Measurements from ENCODE around the gene LRRC4.

LRRC4 gene

GRCh38 chr7:128030654-128031611, at the start of gene LRRC4:
Gene LRRC4 (minus strand): TSS chr7:128031437. CDS start chr7:128030640, 797 bp downstream.
- Histone ChIP-seq H3K9ac (ENCODE audit: insufficient read length, low read depth) (peak within 1 kb of the TSS; percentile 80), H3K4me1 (ENCODE audit: insufficient read depth, insufficient read length) (peaks cover 4% of the 10 kb centered on the region), H3K9me3 (ENCODE audit: insufficient read depth, low read length) (no peaks in the 10 kb centered on the region), H3K4me3 (ENCODE audit: insufficient read length, low read depth) (peak within 1 kb of the TSS; percentile 47), H3K27me3 (ENCODE audit: insufficient read depth, insufficient read length) (peaks cover 41% of the 10 kb centered on the region), H3K36me3 (ENCODE audit: insufficient read depth, insufficient read length, low read length) (peaks cover 14% of the 10 kb centered on the region)
- no peak for DNase-seq (ENCODE audit: low read depth, low spot score)
- TF ChIP-seq YY1 (IDR thresholded peaks at IDR 0.05; ENCODE audit: insufficient read depth, insufficient read length) (no peak), ZNF274 (IDR thresholded peaks at IDR 0.05; ENCODE audit: low read depth, low read length) (no peak), SUZ12 (IDR thresholded peaks at IDR 0.05; ENCODE audit: extremely low read depth, insufficient read depth, insufficient read length) (no peak)

GRCh38 chr7:128080169-128080568, 48.9 kb upstream of the LRRC4 start:
- TF ChIP-seq YY1 (IDR thresholded peaks at IDR 0.05; ENCODE audit: insufficient read depth, insufficient read length) (no peak), SUZ12 (IDR thresholded peaks at IDR 0.05; ENCODE audit: extremely low read depth, insufficient read depth, insufficient read length) (no peak), ZNF274 (IDR thresholded peaks at IDR 0.05; ENCODE audit: low read depth, low read length) (no peak)
- peaks cover 50% of the 10 kb centered on the region for H3K36me3 ChIP-seq (ENCODE audit: insufficient read depth, insufficient read length, low read length)

GRCh38 chr7:128078309-128078708, 47.1 kb upstream of the LRRC4 start:
- no peaks in the 10 kb centered on the region for H3K9me3 ChIP-seq (ENCODE audit: insufficient read depth, low read length)
- no peaks in the 10 kb centered on the region for H3K27me3 ChIP-seq (ENCODE audit: insufficient read depth, insufficient read length)
- TF ChIP-seq ZNF274 (IDR thresholded peaks at IDR 0.05; ENCODE audit: low read depth, low read length) (no peak), YY1 (IDR thresholded peaks at IDR 0.05; ENCODE audit: insufficient read depth, insufficient read length) (no peak), SUZ12 (IDR thresholded peaks at IDR 0.05; ENCODE audit: extremely low read depth, insufficient read depth, insufficient read length) (no peak)
- no peak overlapping the region for H3K4me3 ChIP-seq (ENCODE audit: insufficient read length, low read depth)
- no peak for DNase-seq (ENCODE audit: low read depth, low spot score)
- H3K9ac ChIP-seq (ENCODE audit: insufficient read length, low read depth): no peak overlapping the region
- peaks cover 12% of the 10 kb centered on the region for H3K4me1 ChIP-seq (ENCODE audit: insufficient read depth, insufficient read length)
- peaks cover 49% of the 10 kb centered on the region for H3K36me3 ChIP-seq (ENCODE audit: insufficient read depth, insufficient read length, low read length)

More at GRCh38 chr7:128080169-128080568, 48.9 kb upstream of the LRRC4 start:
- no peak overlapping the region for H3K9ac ChIP-seq (ENCODE audit: insufficient read length, low read depth)
- no peak overlapping the region for H3K4me3 ChIP-seq (ENCODE audit: insufficient read length, low read depth)
- no peak for DNase-seq (ENCODE audit: low read depth, low spot score)
- no peaks in the 10 kb centered on the region for H3K9me3 ChIP-seq (ENCODE audit: insufficient read depth, low read length)
- H3K27me3 ChIP-seq (ENCODE audit: insufficient read depth, insufficient read length): no peaks in the 10 kb centered on the region
- H3K4me1 ChIP-seq (ENCODE audit: insufficient read depth, insufficient read length): peaks cover 12% of the 10 kb centered on the region

- H3K27me3 ChIP-seq (ENCODE audit: insufficient read depth, insufficient read length): no peaks in the 10 kb centered on the region
- peaks cover 9% of the 10 kb centered on the region for H3K4me1 ChIP-seq (ENCODE audit: insufficient read depth, insufficient read length)
- no peaks in the 10 kb centered on the region for H3K9me3 ChIP-seq (ENCODE audit: insufficient read depth, low read length)
- no peak overlapping the region for H3K9ac ChIP-seq (ENCODE audit: insufficient read length, low read depth)
- TF ChIP-seq ZNF274 (IDR thresholded peaks at IDR 0.05; ENCODE audit: low read depth, low read length) (no peak), YY1 (IDR thresholded peaks at IDR 0.05; ENCODE audit: insufficient read depth, insufficient read length) (no peak), SUZ12 (IDR thresholded peaks at IDR 0.05; ENCODE audit: extremely low read depth, insufficient read depth, insufficient read length) (no peak)
- no peak for DNase-seq (ENCODE audit: low read depth, low spot score)
- no peak overlapping the region for H3K4me3 ChIP-seq (ENCODE audit: insufficient read length, low read depth)
- H3K36me3 ChIP-seq (ENCODE audit: insufficient read depth, insufficient read length, low read length): peaks cover 49% of the 10 kb centered on the region
Measured at GRCh38 chr7:128076796-128077271, 45.6 kb upstream of the LRRC4 start.

GRCh38 chr7:128076196-128076795, 45.1 kb upstream of the LRRC4 start:
- no peaks in the 10 kb centered on the region for H3K9me3 ChIP-seq (ENCODE audit: insufficient read depth, low read length)
- H3K36me3 ChIP-seq (ENCODE audit: insufficient read depth, insufficient read length, low read length): peaks cover 44% of the 10 kb centered on the region
- no peak overlapping the region for H3K4me3 ChIP-seq (ENCODE audit: insufficient read length, low read depth)
- DNase-seq (ENCODE audit: low read depth, low spot score): no peak
- H3K4me1 ChIP-seq (ENCODE audit: insufficient read depth, insufficient read length): peaks cover 7% of the 10 kb centered on the region
- TF ChIP-seq SUZ12 (IDR thresholded peaks at IDR 0.05; ENCODE audit: extremely low read depth, insufficient read depth, insufficient read length): no peak
- no peak for TF ChIP-seq YY1 (IDR thresholded peaks at IDR 0.05; ENCODE audit: insufficient read depth, insufficient read length)
- no peak for TF ChIP-seq ZNF274 (IDR thresholded peaks at IDR 0.05; ENCODE audit: low read depth, low read length)
- H3K9ac ChIP-seq (ENCODE audit: insufficient read length, low read depth): no peak overlapping the region
- H3K27me3 ChIP-seq (ENCODE audit: insufficient read depth, insufficient read length): no peaks in the 10 kb centered on the region

- peaks cover 6% of the 10 kb centered on the region for H3K4me1 ChIP-seq (ENCODE audit: insufficient read depth, insufficient read length)
- no peaks in the 10 kb centered on the region for H3K27me3 ChIP-seq (ENCODE audit: insufficient read depth, insufficient read length)
- TF ChIP-seq YY1 (IDR thresholded peaks at IDR 0.05; ENCODE audit: insufficient read depth, insufficient read length): no peak
- TF ChIP-seq ZNF274 (IDR thresholded peaks at IDR 0.05; ENCODE audit: low read depth, low read length): no peak
- H3K36me3 ChIP-seq (ENCODE audit: insufficient read depth, insufficient read length, low read length): peaks cover 42% of the 10 kb centered on the region
- H3K9ac ChIP-seq (ENCODE audit: insufficient read length, low read depth): no peak overlapping the region
- no peaks in the 10 kb centered on the region for H3K9me3 ChIP-seq (ENCODE audit: insufficient read depth, low read length)
- DNase-seq (ENCODE audit: low read depth, low spot score): no peak
- no peak overlapping the region for H3K4me3 ChIP-seq (ENCODE audit: insufficient read length, low read depth)
Measured at GRCh38 chr7:128075242-128076095, 44.2 kb upstream of the LRRC4 start.

Data from NT2/D1 (cell line).